A549 (cell line): ENCODE results near the gene LIPI.

ENCODE experiments used
- CTCF ChIP-seq: fragments of >200 bp; sonication (Bioruptor Twin); formaldehyde crosslinking; IDR thresholded peaks from 3 replicates; pipeline ENCODE4 v1.5.1; 2016
- ESRRA ChIP-seq: fragments of 150-350 bp; IDR thresholded peaks from 2 replicates; pipeline ENCODE4 v1.6.1; 2014; ENCODE audit warnings: mild to moderate bottlenecking, low read length, borderline replicate concordance
- HDAC2 ChIP-seq: fragments of 200-600 bp; sonication (generic); IDR thresholded peaks from 2 replicates; pipeline ENCODE4 v1.6.1; 2016
- PBX3 ChIP-seq: IDR thresholded peaks from 2 replicates; pipeline ENCODE4 v1.6.1; 2012
- POLR2A ChIP-seq: IDR thresholded peaks from 2 replicates; pipeline ENCODE4 v1.6.1; 2012; ENCODE audit warnings: mild to moderate bottlenecking, low read length
- POLR2AphosphoS2 ChIP-seq: conservative IDR thresholded peaks from 2 replicates; pipeline ENCODE4 v1.6.1; 2012; ENCODE audit warnings: low read length, improper control_type of control experiment, inconsistent platforms
- RFX5 ChIP-seq: fragments of 450-650 bp; IDR thresholded peaks from 2 replicates; pipeline ENCODE4 v1.7.1; 2014; ENCODE audit warnings: antibody characterized with exemption, mild to moderate bottlenecking, moderate library complexity
- RNF2 ChIP-seq: fragments of 200-600 bp; sonication (generic); IDR thresholded peaks from 2 replicates; pipeline ENCODE4 v1.6.1; 2016; ENCODE audit warnings: low read depth, mild to moderate bottlenecking, antibody characterized with exemption, moderate library complexity, borderline replicate concordance
- TF ChIP-seq, protein P1 (sequence below): fragments of 200-600 bp; sonication (generic); IDR thresholded peaks from 2 replicates; pipeline ENCODE4 v1.6.1; 2016; ENCODE audit warnings: antibody characterized with exemption, mild to moderate bottlenecking, moderate library complexity
- TF ChIP-seq, protein P2 (sequence below): IDR thresholded peaks from 2 replicates; pipeline ENCODE4 v1.6.1; 2012

DNA sequence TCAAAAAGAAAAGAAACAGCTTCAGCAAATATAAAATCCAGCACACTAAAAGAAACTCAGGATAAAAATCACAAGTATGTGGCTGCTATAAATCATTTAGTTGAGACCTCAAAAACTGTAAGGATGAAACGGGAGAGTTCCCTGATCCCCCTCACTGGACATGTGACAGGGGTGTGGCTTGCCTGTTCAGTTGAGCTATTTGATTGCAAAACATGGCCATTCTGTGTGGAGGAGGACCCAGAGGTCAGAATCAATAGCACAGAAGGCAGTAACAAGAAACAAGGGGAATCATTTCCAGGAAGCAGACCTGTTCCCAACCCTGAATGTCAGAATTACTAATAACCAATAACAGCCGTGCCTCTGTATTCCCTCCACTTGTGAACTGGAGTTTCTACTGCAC, 33.1 kb upstream of the LIPI start:
- TF ChIP-seq HDAC2: no peak
- TF ChIP-seq CTCF: no peak
- no peak for TF ChIP-seq RFX5
- TF ChIP-seq ESRRA: no peak
- TF ChIP-seq, protein P1, sequence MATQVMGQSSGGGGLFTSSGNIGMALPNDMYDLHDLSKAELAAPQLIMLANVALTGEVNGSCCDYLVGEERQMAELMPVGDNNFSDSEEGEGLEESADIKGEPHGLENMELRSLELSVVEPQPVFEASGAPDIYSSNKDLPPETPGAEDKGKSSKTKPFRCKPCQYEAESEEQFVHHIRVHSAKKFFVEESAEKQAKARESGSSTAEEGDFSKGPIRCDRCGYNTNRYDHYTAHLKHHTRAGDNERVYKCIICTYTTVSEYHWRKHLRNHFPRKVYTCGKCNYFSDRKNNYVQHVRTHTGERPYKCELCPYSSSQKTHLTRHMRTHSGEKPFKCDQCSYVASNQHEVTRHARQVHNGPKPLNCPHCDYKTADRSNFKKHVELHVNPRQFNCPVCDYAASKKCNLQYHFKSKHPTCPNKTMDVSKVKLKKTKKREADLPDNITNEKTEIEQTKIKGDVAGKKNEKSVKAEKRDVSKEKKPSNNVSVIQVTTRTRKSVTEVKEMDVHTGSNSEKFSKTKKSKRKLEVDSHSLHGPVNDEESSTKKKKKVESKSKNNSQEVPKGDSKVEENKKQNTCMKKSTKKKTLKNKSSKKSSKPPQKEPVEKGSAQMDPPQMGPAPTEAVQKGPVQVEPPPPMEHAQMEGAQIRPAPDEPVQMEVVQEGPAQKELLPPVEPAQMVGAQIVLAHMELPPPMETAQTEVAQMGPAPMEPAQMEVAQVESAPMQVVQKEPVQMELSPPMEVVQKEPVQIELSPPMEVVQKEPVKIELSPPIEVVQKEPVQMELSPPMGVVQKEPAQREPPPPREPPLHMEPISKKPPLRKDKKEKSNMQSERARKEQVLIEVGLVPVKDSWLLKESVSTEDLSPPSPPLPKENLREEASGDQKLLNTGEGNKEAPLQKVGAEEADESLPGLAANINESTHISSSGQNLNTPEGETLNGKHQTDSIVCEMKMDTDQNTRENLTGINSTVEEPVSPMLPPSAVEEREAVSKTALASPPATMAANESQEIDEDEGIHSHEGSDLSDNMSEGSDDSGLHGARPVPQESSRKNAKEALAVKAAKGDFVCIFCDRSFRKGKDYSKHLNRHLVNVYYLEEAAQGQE: no peak
- no peak for TF ChIP-seq POLR2AphosphoS2
- TF ChIP-seq, protein P2, sequence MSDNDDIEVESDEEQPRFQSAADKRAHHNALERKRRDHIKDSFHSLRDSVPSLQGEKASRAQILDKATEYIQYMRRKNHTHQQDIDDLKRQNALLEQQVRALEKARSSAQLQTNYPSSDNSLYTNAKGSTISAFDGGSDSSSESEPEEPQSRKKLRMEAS: no peak
- TF ChIP-seq POLR2A: no peak
- TF ChIP-seq PBX3: no peak
- no peak for TF ChIP-seq RNF2
